ENCODE data around the gene TCF12.

GRCh38 chr15:56984681-56985481 is 66.4 kb downstream of the TCF12 start:
- no peak for TF ChIP-seq CTCF (IDR thresholded peaks at IDR 0.05)
- no peak for TF ChIP-seq POLR2A (IDR thresholded peaks at IDR 0.05; ENCODE audit: low read depth)
- TF ChIP-seq EP300 (IDR thresholded peaks at IDR 0.05) = no peak
- TF ChIP-seq POLR2AphosphoS5 (IDR thresholded peaks at IDR 0.05) = no peak

Data from esophagus muscularis mucosa (tissue), 4 donors.